CD4-positive, alpha-beta memory T cell (primary cell): ENCODE results near the gene GPSM3. TPM values are rescaled to one million over a fixed set of nuclear protein-coding genes. Genes with fewer than 3 reads are reported as not detected.

ENCODE experiments used
- CTCF ChIA-PET: fragments of 350-600 bp; sonication (Branson Sonifier 250); formaldehyde crosslinking; loops from one replicate; lab custom pipeline; 2021; ENCODE audit warnings: inconsistent platforms; ENCODE audit not compliant: partially characterized antibody; lab: Charles Lee
- POLR2A ChIA-PET: fragments of 350-600 bp; sonication (Branson Sonifier 250); formaldehyde crosslinking; loops from one replicate; lab custom pipeline; 2021; ENCODE audit not compliant: partially characterized antibody; lab: Charles Lee
- DNase-seq, 5 donors: peaks; one replicate each; pipeline versions ENCODE4 v3.0.0 to v3.0.0-alpha.2; 2020 to 2022; ENCODE audit warnings: mixed read lengths in 1 of 5
- H3K27ac ChIP-seq: one replicate; pipeline ENCODE4 v1.7.0; 2013; ENCODE audit warnings: low read depth, low read length
- H3K27me3 ChIP-seq: 2 replicates; pipeline ENCODE4 v1.7.0; 2013; ENCODE audit warnings: mild to moderate bottlenecking, low read length, moderate library complexity; ENCODE audit not compliant: insufficient read depth
- H3K36me3 ChIP-seq: 2 replicates; pipeline ENCODE4 v1.7.0; 2013; ENCODE audit warnings: mild to moderate bottlenecking, low read length, moderate library complexity; ENCODE audit not compliant: insufficient read depth
- H3K4me1 ChIP-seq: 2 replicates; pipeline ENCODE4 v1.7.0; 2013; ENCODE audit warnings: mild to moderate bottlenecking, low read length, moderate library complexity; ENCODE audit not compliant: insufficient read depth
- H3K4me3 ChIP-seq, 2 donors: one replicate each; pipeline ENCODE4 v1.7.0; 2013; ENCODE audit warnings: low read length in 2 of 2, mild to moderate bottlenecking in 1 of 2
- H3K9me3 ChIP-seq, 2 donors: one replicate each; pipeline ENCODE4 v1.7.0; 2013; ENCODE audit warnings: low read length in 2 of 2, control low read depth in 1 of 2; ENCODE audit not compliant: control insufficient read depth in 1 of 2
- H3K27ac Mint-ChIP-seq, 7 donors: one replicate each; pipeline ENCODE4 v1.8.0; 2020 to 2021; ENCODE audit warnings: mixed read lengths in 7 of 7, mild to moderate bottlenecking in 6 of 7, inconsistent platforms in 3 of 7, moderate library complexity in 3 of 7
- H3K27me3 Mint-ChIP-seq, 2 donors: one replicate each; pipeline ENCODE4 v1.8.0; 2020 to 2021; ENCODE audit warnings: mixed read lengths in 2 of 2
- H3K36me3 Mint-ChIP-seq, 2 donors: one replicate each; pipeline ENCODE4 v1.8.0; 2020 to 2021; ENCODE audit warnings: mixed read lengths in 2 of 2, inconsistent platforms in 1 of 2, mild to moderate bottlenecking in 1 of 2
- H3K4me1 Mint-ChIP-seq, 4 donors: one replicate each; pipeline ENCODE4 v1.8.0; 2020 to 2021; ENCODE audit warnings: mixed read lengths in 4 of 4, mild to moderate bottlenecking in 1 of 4
- H3K4me3 Mint-ChIP-seq, 8 donors: one replicate each; pipeline ENCODE4 v1.8.0; 2020 to 2021; ENCODE audit warnings: mixed read lengths in 8 of 8, mild to moderate bottlenecking in 7 of 8, moderate library complexity in 6 of 8, inconsistent platforms in 3 of 8
- H3K9me3 Mint-ChIP-seq, 8 donors: one replicate each; pipeline ENCODE4 v1.8.0; 2020 to 2021; ENCODE audit warnings: mixed read lengths in 8 of 8, mild to moderate bottlenecking in 5 of 8, inconsistent platforms in 3 of 8, moderate library complexity in 1 of 8
- intact Hi-C: fragments of 100-400 bp; cut with micrococcal nuclease; formaldehyde crosslinking; loops from one replicate; pipeline ENCODE4 v1.15.1; 2023
- polyA plus RNA-seq, 2 donors: library from polyadenylated mRNA; unstranded; fragments of 300-500 nt; fragmentation: Illumina TruSeq; gene quantifications; one replicate each; pipeline ENCODE4 v1.2.3, GENCODE V29; 2021
- total RNA-seq, 2 experiments: library from RNA; stranded (reverse); gene quantifications; one replicate each; pipeline ENCODE4 v1.2.3, GENCODE V29; 2021

The GPSM3 gene
- total and polyA plus RNA-seq, 4 experiments from 2014 or later: 110 to 313 (median 237) TPM

GRCh38 chr6:32152769-32153563 lies 39.5 kb downstream of the GPSM3 start:
- H3K4me1 Mint-ChIP-seq: peaks cover 31 to 67% (median 47%) of the 10 kb centered on the region in 4 donors

GRCh38 chr6:32151863-32152768 lies 40.3 kb downstream of the GPSM3 start, which contains the start of gene PRRT1:
PRRT1 (minus strand) TSS chr6:32151939; CDS start chr6:32151827, 112 bp downstream.
- no peak for DNase-seq
- H3K27ac Mint-ChIP-seq: peak within 1 kb of the TSS in 6 of 7 donors; percentile 32 to 94 (median 58)
- no peaks in the 10 kb centered on the region for H3K9me3 ChIP-seq
- ChIA-PET POLR2A (interaction anchor here (0.6 to 1.4 kb wide), 5 partner anchors 22 to 41 kb away, joined by 3 to 4 read pairs (median 3); partner anchors contain the start of genes FKBPL and GPSM3), CTCF (interaction anchor here (1.4 kb wide), 1 partner anchor 93 kb away, joined by 4 read pairs; no protein-coding TSS in a partner anchor)
- intact Hi-C loops: loop anchor here (10.0 kb wide), 1 partner anchor 107 kb away; no protein-coding TSS in a partner anchor
- H3K4me3 Mint-ChIP-seq: peak within 1 kb of the TSS; percentile 36 to 84 (median 72)
- peaks cover 21 to 28% of the 10 kb centered on the region in 2 donors for H3K27me3 Mint-ChIP-seq
- H3K36me3 Mint-ChIP-seq: peaks cover 0 to 9% of the 10 kb centered on the region in 2 donors
- peaks cover 17% of the 10 kb centered on the region for H3K4me1 ChIP-seq
- H3K4me1 Mint-ChIP-seq: peaks cover 31 to 68% (median 51%) of the 10 kb centered on the region in 4 donors
- peaks cover 6% of the 10 kb centered on the region for H3K27me3 ChIP-seq
- peaks cover 0 to 6% (median 0%) of the 10 kb centered on the region in 8 donors for H3K9me3 Mint-ChIP-seq
- no peak within 1 kb of the TSS for H3K27ac ChIP-seq
- H3K4me3 ChIP-seq: no peak within 1 kb of the TSS
- H3K36me3 ChIP-seq: no peaks in the 10 kb centered on the region

More at GRCh38 chr6:32152769-32153563, 39.5 kb downstream of the GPSM3 start:
- Histone ChIP-seq H3K27ac (no peak overlapping the region), H3K36me3 (no peaks in the 10 kb centered on the region), H3K9me3 (no peaks in the 10 kb centered on the region), H3K27me3 (peaks cover 6% of the 10 kb centered on the region), H3K4me1 (peaks cover 17% of the 10 kb centered on the region), H3K4me3 (no peak overlapping the region)
- CTCF ChIA-PET: interaction anchor here (1.4 kb wide), 1 partner anchor 92 kb away, joined by 4 read pairs; no protein-coding TSS in a partner anchor
- Mint-ChIP-seq H3K27me3 (peaks cover 18 to 28% of the 10 kb centered on the region in 2 donors), H3K9me3 (peaks cover 0 to 3% (median 0%) of the 10 kb centered on the region in 8 donors), H3K27ac (peak overlapping the region in 6 of 7 donors; percentile 13 to 94 (median 78)), H3K36me3 (peaks cover 7 to 14% of the 10 kb centered on the region in 2 donors), H3K4me3 (peak overlapping the region in 7 of 8 donors; percentile 32 to 84 (median 72))
- intact Hi-C loops: loop anchor here (10.0 kb wide), 1 partner anchor 108 kb away; no protein-coding TSS in a partner anchor
- POLR2A ChIA-PET: interaction anchor here (0.6 to 1.4 kb wide), 5 partner anchors 23 to 40 kb away, joined by 3 to 4 read pairs (median 3); partner anchors contain the start of genes FKBPL and GPSM3
- DNase-seq: no peak

- no peak for DNase-seq
- Histone ChIP-seq H3K9me3 (no peaks in the 10 kb centered on the region), H3K27ac (no peak overlapping the region), H3K27me3 (peaks cover 6% of the 10 kb centered on the region), H3K36me3 (no peaks in the 10 kb centered on the region), H3K4me1 (peaks cover 17% of the 10 kb centered on the region), H3K4me3 (no peak overlapping the region)
- Mint-ChIP-seq H3K4me1 (peaks cover 31 to 73% (median 51%) of the 10 kb centered on the region in 4 donors), H3K9me3 (peaks cover 0 to 6% (median 0%) of the 10 kb centered on the region in 8 donors), H3K27me3 (peaks cover 22 to 31% of the 10 kb centered on the region in 2 donors), H3K4me3 (peak overlapping the region; percentile 36 to 81 (median 66)), H3K27ac (peak overlapping the region in 3 of 7 donors; percentile 60 to 68 (median 61)), H3K36me3 (peaks cover 0 to 9% of the 10 kb centered on the region in 2 donors)
- CTCF ChIA-PET: interaction anchor here (1.4 kb wide), 1 partner anchor 93 kb away, joined by 4 read pairs; no protein-coding TSS in a partner anchor
- POLR2A ChIA-PET: interaction anchor here (1.0 to 1.4 kb wide), 2 partner anchors 21 to 42 kb away, joined by 4 read pairs; partner anchors contain the start of genes FKBPL and GPSM3
- intact Hi-C loops: loop anchor here (10.0 kb wide), 1 partner anchor 107 kb away; no protein-coding TSS in a partner anchor
Measured at GRCh38 chr6:32151181-32151862, 41.1 kb downstream of the GPSM3 start.

DNA sequence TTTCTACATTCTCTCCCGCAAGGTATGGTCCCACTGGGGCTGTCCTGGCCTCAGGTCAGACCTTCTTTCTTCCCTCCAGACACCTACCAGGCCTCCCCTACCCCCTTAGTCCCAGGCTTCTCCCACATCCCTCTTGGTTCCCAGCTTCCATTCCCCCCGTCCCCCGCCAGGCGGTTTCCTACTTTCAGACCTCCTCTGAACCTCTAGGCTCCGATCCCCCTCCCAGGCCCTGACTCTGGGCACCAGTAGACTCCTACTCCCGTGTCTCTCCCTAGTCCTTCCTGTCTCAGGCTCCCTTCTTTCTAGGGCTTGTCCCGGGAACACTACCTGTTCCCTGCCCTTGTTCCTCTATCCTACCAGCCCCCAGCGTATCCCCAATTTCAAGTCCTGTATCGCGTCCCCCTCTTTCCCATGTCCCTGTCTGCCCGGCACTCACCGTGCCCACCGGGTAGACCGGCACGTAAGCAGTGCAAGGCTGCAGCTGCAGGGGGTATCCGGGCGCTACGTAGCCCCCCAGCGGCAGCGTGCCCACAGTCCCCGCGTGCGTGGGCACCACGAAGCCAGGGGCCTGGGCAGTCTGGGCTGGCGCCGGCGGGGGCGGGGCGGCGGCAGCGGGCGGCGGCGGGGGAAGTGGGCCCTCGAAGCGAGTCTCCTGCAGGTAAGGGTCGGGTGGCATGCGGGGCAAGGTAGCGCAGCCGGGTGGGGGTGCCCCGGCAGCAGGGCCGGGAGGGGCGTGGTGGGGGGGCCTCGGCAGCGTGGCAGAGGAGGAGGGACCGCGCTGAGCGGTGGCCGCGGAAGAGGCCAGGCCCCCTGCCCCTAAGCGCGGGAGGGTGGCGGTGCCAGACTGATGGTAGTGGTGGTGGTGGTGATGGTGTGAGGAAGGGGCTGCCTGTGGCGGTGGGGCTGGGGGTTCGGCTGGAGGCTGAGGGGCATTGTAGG lies 42.2 kb downstream of the GPSM3 start:
- no peak for DNase-seq
- Histone ChIP-seq H3K4me3 (no peak overlapping the region), H3K4me1 (peaks cover 12% of the 10 kb centered on the region), H3K27me3 (peaks cover 6% of the 10 kb centered on the region), H3K36me3 (no peaks in the 10 kb centered on the region), H3K27ac (no peak overlapping the region), H3K9me3 (no peaks in the 10 kb centered on the region)
- ChIA-PET POLR2A (interaction anchor here (1.2 to 2.5 kb wide), 2 partner anchors 27 to 43 kb away, joined by 4 to 5 read pairs; partner anchors contain the start of gene GPSM3), CTCF (interaction anchor here (1.1 to 2.5 kb wide), 2 partner anchors 20 to 32 kb away, joined by 4 to 12 read pairs; partner anchors contain the start of gene FKBPL)
- Mint-ChIP-seq H3K27me3 (peaks cover 26 to 31% of the 10 kb centered on the region in 2 donors), H3K9me3 (peaks cover 0 to 6% (median 0%) of the 10 kb centered on the region in 8 donors), H3K27ac (peak overlapping the region in 6 of 7 donors; percentile 17 to 48 (median 30)), H3K36me3 (peaks cover 0 to 9% of the 10 kb centered on the region in 2 donors), H3K4me3 (peak overlapping the region in 6 of 8 donors; percentile 14 to 78 (median 64)), H3K4me1 (peaks cover 27 to 69% (median 45%) of the 10 kb centered on the region in 4 donors)
- intact Hi-C loops: loop anchor here (2.0 to 10.0 kb wide), 2 partner anchors 19 to 105 kb away; partner anchors contain the start of gene FKBPL

DNA sequence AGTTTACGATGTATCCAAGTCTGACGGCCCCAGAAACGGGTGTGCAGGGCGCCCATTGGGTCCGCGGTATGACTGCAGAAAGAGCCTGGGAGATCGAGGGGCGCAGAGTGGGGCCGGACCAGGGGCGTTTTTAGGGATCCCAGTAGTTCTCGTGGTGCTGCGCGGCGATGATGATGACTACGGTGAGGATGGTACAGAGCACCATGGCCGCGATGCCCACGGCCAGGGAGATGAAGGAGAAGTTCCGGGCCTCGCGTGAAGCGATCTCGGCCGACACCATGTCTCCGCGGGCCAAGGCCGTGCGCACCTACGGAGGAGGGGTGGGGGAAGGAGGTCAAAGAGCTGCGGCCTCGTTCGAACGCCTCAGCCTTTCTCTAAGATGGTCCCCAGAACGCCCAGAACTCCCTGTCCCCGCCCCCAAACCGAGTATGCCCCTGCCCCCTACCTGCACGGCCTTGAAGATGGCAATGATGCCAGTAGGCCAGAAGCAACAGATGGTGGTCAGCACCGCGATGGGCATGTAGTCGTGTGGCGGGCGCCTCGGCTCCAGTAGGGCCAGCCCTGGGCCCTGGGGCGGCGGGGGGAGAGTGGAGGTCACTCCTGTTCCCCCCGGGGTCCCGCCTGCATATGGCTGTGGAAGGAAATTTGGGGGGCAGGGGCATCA lies 43.2 kb downstream of the GPSM3 start:
- Mint-ChIP-seq H3K27me3 (peaks cover 27 to 31% of the 10 kb centered on the region in 2 donors), H3K9me3 (peaks cover 0 to 6% (median 0%) of the 10 kb centered on the region in 8 donors), H3K4me1 (peaks cover 20 to 59% (median 36%) of the 10 kb centered on the region in 4 donors), H3K4me3 (peak overlapping the region; percentile 80 to 87 (median 85)), H3K27ac (peak overlapping the region in 6 of 7 donors; percentile 17 to 86 (median 80)), H3K36me3 (peaks cover 0 to 5% of the 10 kb centered on the region in 2 donors)
- DNase-seq: no peak
- ChIA-PET POLR2A (interaction anchor here (1.2 to 2.5 kb wide), 3 partner anchors 21 to 44 kb away, joined by 4 to 6 read pairs (median 5); partner anchors contain the start of genes ATF6B and GPSM3), CTCF (interaction anchor here (1.1 to 2.5 kb wide), 2 partner anchors 19 to 31 kb away, joined by 4 to 12 read pairs; partner anchors contain the start of gene FKBPL)
- no peak overlapping the region for H3K27ac ChIP-seq
- H3K9me3 ChIP-seq: no peaks in the 10 kb centered on the region
- peaks cover 6% of the 10 kb centered on the region for H3K27me3 ChIP-seq
- intact Hi-C loops: loop anchor here (2.0 kb wide), 1 partner anchor 18 kb away; the partner anchor contains the start of gene FKBPL
- peaks cover 3% of the 10 kb centered on the region for H3K4me1 ChIP-seq
- peak overlapping the region in 1 of 2 donors; percentile 38 for H3K4me3 ChIP-seq
- no peaks in the 10 kb centered on the region for H3K36me3 ChIP-seq
